CD14-positive monocyte (primary cell): Measurements from ENCODE around the gene TMEM117. TPM values are rescaled to one million over a fixed set of nuclear protein-coding genes. Genes with fewer than 3 reads are reported as not detected.

ENCODE experiments used
- DNase-seq, 3 donors: peaks; one replicate each; pipeline ENCODE4 v3.0.0-alpha.2; 2011 to 2022
- H2AFZ ChIP-seq: 2 replicates; pipeline ENCODE4 v1.6.0; 2012; ENCODE audit warnings: mild to moderate bottlenecking, low read depth, low read length, inconsistent platforms; ENCODE audit not compliant: insufficient read depth, poor library complexity, severe bottlenecking
- H3K27ac ChIP-seq, 2 donors: 1 replicate in 1 of 2; 2 replicates in 1 of 2; pipeline ENCODE4 v1.5.1; 2012 to 2013; ENCODE audit warnings: low read length in 2 of 2, control low read depth in 1 of 2, inconsistent platforms in 1 of 2, low read depth in 1 of 2, mild to moderate bottlenecking in 1 of 2
- H3K27me3 ChIP-seq, 2 donors: one replicate each; pipeline versions ENCODE4 v1.6.0 to v1.6.1; 2011 to 2013; ENCODE audit warnings: low read length in 2 of 2; ENCODE audit not compliant: control insufficient read depth in 2 of 2, insufficient read depth in 2 of 2
- H3K36me3 ChIP-seq, 2 donors: replicated peaks in 1 of 2; 1 replicate in 1 of 2; 2 replicates in 1 of 2; pipeline versions ENCODE4 v1.5.1 to v1.6.1; 2012 to 2013; ENCODE audit warnings: low read length in 2 of 2, control low read depth in 1 of 2, inconsistent platforms in 1 of 2, mild to moderate bottlenecking in 1 of 2; ENCODE audit not compliant: insufficient read depth in 2 of 2, control insufficient read depth in 1 of 2
- H3K4me1 ChIP-seq, 2 donors: 1 replicate in 1 of 2; 2 replicates in 1 of 2; pipeline versions ENCODE4 v1.5.1 to v1.6.1; 2012 to 2013; ENCODE audit warnings: low read length in 2 of 2, control low read depth in 1 of 2, inconsistent platforms in 1 of 2, mild to moderate bottlenecking in 1 of 2, moderate library complexity in 1 of 2; ENCODE audit not compliant: insufficient read depth in 2 of 2, control insufficient read depth in 1 of 2
- H3K4me2 ChIP-seq: replicated peaks from 2 replicates; pipeline ENCODE3; 2012; ENCODE audit warnings: low read length, moderate library complexity, mild to moderate bottlenecking; ENCODE audit not compliant: poor library complexity, severe bottlenecking; ENCODE audit errors: extremely low read depth
- H3K4me3 ChIP-seq, 3 experiments: fragments of 200-600 bp in 1 of 3; sonication (generic) in 1 of 3; replicated peaks in 1 of 3; 1 replicate in 2 of 3; 2 replicates in 1 of 3; pipeline ENCODE4 v1.5.1; 2011 to 2013; ENCODE audit warnings: low read length in 3 of 3, mild to moderate bottlenecking in 3 of 3, control low read depth in 2 of 3, low read depth in 2 of 3, inconsistent platforms in 1 of 3, moderate library complexity in 1 of 3
- H3K79me2 ChIP-seq: 2 replicates; pipeline ENCODE4 v1.6.0; 2012; ENCODE audit warnings: mild to moderate bottlenecking, control low read depth, inconsistent platforms, low read length, moderate library complexity; ENCODE audit not compliant: insufficient read depth
- H3K9ac ChIP-seq: 2 replicates; pipeline ENCODE4 v1.6.0; 2017; ENCODE audit warnings: low read length, mild to moderate bottlenecking; ENCODE audit not compliant: insufficient read depth, poor library complexity, severe bottlenecking
- H3K9me3 ChIP-seq, 2 donors: replicated peaks in 1 of 2; 1 replicate in 1 of 2; 2 replicates in 1 of 2; pipeline versions ENCODE4 v1.5.1 to v1.6.1; 2012 to 2013; ENCODE audit warnings: low read length in 2 of 2, control low read depth in 1 of 2; ENCODE audit not compliant: control insufficient read depth in 1 of 2, insufficient read depth in 1 of 2
- H4K20me1 ChIP-seq: 2 replicates; pipeline ENCODE4 v1.6.0; 2012; ENCODE audit warnings: mild to moderate bottlenecking, low read length, control low read depth, moderate library complexity; ENCODE audit not compliant: insufficient read depth
- H3K27ac Mint-ChIP-seq, 7 donors: one replicate each; pipeline ENCODE4 v1.8.0; 2020; ENCODE audit warnings: mild to moderate bottlenecking in 7 of 7, mixed read lengths in 7 of 7, moderate library complexity in 6 of 7, inconsistent platforms in 2 of 7
- H3K27me3 Mint-ChIP-seq, 3 donors: one replicate each; pipeline ENCODE4 v1.8.0; 2021 to 2022; ENCODE audit warnings: low read depth in 3 of 3, mild to moderate bottlenecking in 3 of 3, mixed read lengths in 3 of 3, moderate library complexity in 3 of 3, inconsistent platforms in 1 of 3
- H3K36me3 Mint-ChIP-seq, 2 donors: one replicate each; pipeline ENCODE4 v1.8.0; 2020; ENCODE audit warnings: mixed read lengths in 2 of 2, inconsistent platforms in 1 of 2, mild to moderate bottlenecking in 1 of 2
- H3K4me1 Mint-ChIP-seq: one replicate; pipeline ENCODE4 v1.8.0; 2020; ENCODE audit warnings: mild to moderate bottlenecking, mixed read lengths
- H3K4me3 Mint-ChIP-seq, 2 donors: one replicate each; pipeline ENCODE4 v1.8.0; 2020; ENCODE audit warnings: mild to moderate bottlenecking in 2 of 2, mixed read lengths in 2 of 2, moderate library complexity in 1 of 2
- H3K9me3 Mint-ChIP-seq, 7 donors: one replicate each; pipeline ENCODE4 v1.8.0; 2020 to 2022; ENCODE audit warnings: mixed read lengths in 7 of 7, mild to moderate bottlenecking in 6 of 7, moderate library complexity in 6 of 7, inconsistent platforms in 2 of 7
- CTCF ChIP-seq: fragments of 200-600 bp; IDR thresholded peaks from one replicate; pipeline ENCODE4 v1.8.0; 2022; ENCODE audit warnings: antibody characterized with exemption, mild to moderate bottlenecking
- WGBS: methylation state at CpG from one replicate; pipeline ENCODE4 v1.1.5; 2013; ENCODE audit warnings: missing lambda C conversion rate; ENCODE audit not compliant: insufficient coverage; 5-methylcytosine and 5-hydroxymethylcytosine counted together
- intact Hi-C, 2 donors: fragments of 100-400 bp; cut with micrococcal nuclease; formaldehyde crosslinking; loops; one replicate each; pipeline versions ENCODE4 v1.15.0 to v1.15.1; 2023
- polyA plus RNA-seq, 3 donors: library from polyadenylated mRNA; depleted of rRNA in 1 of 3; unstranded in 2 of 3; stranded (reverse) in 1 of 3; fragments of 300-500 nt in 2 of 3; fragments of >200 nt in 1 of 3; fragmentation: Illumina TruSeq in 2 of 3; gene quantifications; 1 replicate in 2 of 3; 2 replicates in 1 of 3; pipeline ENCODE4 v1.2.3, GENCODE V29; 2012 to 2021

Gene TMEM117
- polyA plus RNA-seq, 3 donors, result 0.11 to 0.42 TPM; not detected in 1

- no peak for DNase-seq
- TF ChIP-seq CTCF, result no peak
- H3K27ac ChIP-seq, result no peak overlapping the region
- no peaks in the 10 kb centered on the region for H3K36me3 Mint-ChIP-seq
- no peaks in the 10 kb centered on the region for H3K36me3 ChIP-seq
- no peaks in the 10 kb centered on the region for H3K4me1 Mint-ChIP-seq
- H3K4me2 ChIP-seq, result no peak overlapping the region
- no peak overlapping the region for H3K27ac Mint-ChIP-seq
- no peak overlapping the region for H3K9ac ChIP-seq
- no peaks in the 10 kb centered on the region for H3K4me1 ChIP-seq
- H4K20me1 ChIP-seq, result no peaks in the 10 kb centered on the region
- 98% methylated on average over 6 of the region's 7 CpGs for WGBS
- H3K9me3 Mint-ChIP-seq, result peaks cover 0 to 15% (median 7%) of the 10 kb centered on the region in 7 donors
- intact Hi-C loops, result no loop called here
- no peak overlapping the region for H3K4me3 Mint-ChIP-seq
- H2AFZ ChIP-seq, result no peak overlapping the region
- H3K9me3 ChIP-seq, result peaks cover 10 to 12% of the 10 kb centered on the region in 2 donors
- no peaks in the 10 kb centered on the region for H3K79me2 ChIP-seq
- no peaks in the 10 kb centered on the region for H3K27me3 ChIP-seq
- no peak overlapping the region for H3K4me3 ChIP-seq
- peaks cover 0 to 2% (median 0%) of the 10 kb centered on the region in 3 donors for H3K27me3 Mint-ChIP-seq
Measured at GRCh38 chr12:44307506-44308168, 471.8 kb downstream of the TMEM117 start.

- Histone ChIP-seq H3K9ac (no peak overlapping the region), H3K4me3 (no peak overlapping the region), H3K36me3 (no peaks in the 10 kb centered on the region), H3K9me3 (no peaks in the 10 kb centered on the region), H3K4me1 (no peaks in the 10 kb centered on the region), H4K20me1 (no peaks in the 10 kb centered on the region), H3K4me2 (no peak overlapping the region), H3K27ac (no peak overlapping the region), H3K27me3 (no peaks in the 10 kb centered on the region), H3K79me2 (no peaks in the 10 kb centered on the region), H2AFZ (no peak overlapping the region)
- no peak for TF ChIP-seq CTCF
- Mint-ChIP-seq H3K4me3 (no peak overlapping the region), H3K4me1 (no peaks in the 10 kb centered on the region), H3K27me3 (peaks cover 0 to 2% (median 0%) of the 10 kb centered on the region in 3 donors), H3K9me3 (peaks cover 0 to 8% (median 2%) of the 10 kb centered on the region in 7 donors), H3K36me3 (no peaks in the 10 kb centered on the region), H3K27ac (no peak overlapping the region)
- intact Hi-C loops, result no loop called here
- no peak for DNase-seq
Measured at GRCh38 chr12:44313188-44313587, 477.3 kb downstream of the TMEM117 start.
